ENCODE data around the gene HDAC10.

Gene HDAC10

DNA sequence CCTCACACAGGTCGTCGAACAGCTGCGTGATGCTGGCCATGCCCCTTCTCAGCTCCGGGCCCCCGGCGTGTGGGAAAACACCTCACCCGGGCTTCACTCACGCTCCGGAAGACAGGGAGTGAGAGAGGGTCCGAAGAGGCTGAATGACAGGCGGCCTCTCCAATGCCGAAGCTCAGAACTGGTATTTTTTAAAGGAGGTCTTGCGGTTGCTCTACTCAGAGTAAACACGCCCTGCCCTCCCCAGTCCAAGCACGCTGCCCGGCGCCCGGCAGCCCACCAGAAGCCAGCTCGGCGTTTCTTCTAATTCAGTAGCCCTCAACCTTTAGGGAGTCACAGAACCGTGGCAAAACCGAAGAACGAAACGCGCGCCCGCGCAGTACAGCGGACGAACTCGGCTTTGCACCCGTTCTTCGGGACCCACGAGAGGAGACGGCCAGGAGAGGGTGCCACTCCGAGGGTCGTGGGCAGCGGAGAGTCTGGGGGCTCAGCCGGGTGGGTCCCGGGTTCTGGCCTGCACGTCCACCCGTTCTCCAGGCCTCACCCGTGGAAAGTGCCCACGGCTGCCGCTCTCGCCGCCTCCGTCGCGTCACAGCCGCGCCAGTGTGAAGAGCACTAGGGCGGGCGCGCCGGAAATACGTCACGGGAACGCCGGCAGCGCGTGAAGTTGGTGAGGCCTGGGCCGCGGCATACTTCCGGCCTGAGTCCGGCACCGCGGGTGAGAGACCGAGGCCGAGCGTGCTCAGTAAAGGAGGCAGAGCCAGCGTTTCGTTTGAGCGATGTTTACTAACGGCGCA is 6.4 kb downstream of the HDAC10 start, which contains the start of gene TUBGCP6:
TUBGCP6 (minus strand) TSS at position 604 of the 794 bp plus-strand sequence; CDS start at position 40, 564 bp downstream.
- H3K4me3 ChIP-seq (ENCODE audit: low read length), result peak within 1 kb of the TSS; percentile 94
- TF ChIP-seq, protein P1, sequence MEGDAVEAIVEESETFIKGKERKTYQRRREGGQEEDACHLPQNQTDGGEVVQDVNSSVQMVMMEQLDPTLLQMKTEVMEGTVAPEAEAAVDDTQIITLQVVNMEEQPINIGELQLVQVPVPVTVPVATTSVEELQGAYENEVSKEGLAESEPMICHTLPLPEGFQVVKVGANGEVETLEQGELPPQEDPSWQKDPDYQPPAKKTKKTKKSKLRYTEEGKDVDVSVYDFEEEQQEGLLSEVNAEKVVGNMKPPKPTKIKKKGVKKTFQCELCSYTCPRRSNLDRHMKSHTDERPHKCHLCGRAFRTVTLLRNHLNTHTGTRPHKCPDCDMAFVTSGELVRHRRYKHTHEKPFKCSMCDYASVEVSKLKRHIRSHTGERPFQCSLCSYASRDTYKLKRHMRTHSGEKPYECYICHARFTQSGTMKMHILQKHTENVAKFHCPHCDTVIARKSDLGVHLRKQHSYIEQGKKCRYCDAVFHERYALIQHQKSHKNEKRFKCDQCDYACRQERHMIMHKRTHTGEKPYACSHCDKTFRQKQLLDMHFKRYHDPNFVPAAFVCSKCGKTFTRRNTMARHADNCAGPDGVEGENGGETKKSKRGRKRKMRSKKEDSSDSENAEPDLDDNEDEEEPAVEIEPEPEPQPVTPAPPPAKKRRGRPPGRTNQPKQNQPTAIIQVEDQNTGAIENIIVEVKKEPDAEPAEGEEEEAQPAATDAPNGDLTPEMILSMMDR (IDR thresholded peaks at IDR 0.05; ENCODE audit: insufficient read depth, low read depth, low read length, missing control alignments), result peak; percentile 26
- peak; percentile 96 for DNase-seq (ENCODE audit: low read depth)

DNA sequence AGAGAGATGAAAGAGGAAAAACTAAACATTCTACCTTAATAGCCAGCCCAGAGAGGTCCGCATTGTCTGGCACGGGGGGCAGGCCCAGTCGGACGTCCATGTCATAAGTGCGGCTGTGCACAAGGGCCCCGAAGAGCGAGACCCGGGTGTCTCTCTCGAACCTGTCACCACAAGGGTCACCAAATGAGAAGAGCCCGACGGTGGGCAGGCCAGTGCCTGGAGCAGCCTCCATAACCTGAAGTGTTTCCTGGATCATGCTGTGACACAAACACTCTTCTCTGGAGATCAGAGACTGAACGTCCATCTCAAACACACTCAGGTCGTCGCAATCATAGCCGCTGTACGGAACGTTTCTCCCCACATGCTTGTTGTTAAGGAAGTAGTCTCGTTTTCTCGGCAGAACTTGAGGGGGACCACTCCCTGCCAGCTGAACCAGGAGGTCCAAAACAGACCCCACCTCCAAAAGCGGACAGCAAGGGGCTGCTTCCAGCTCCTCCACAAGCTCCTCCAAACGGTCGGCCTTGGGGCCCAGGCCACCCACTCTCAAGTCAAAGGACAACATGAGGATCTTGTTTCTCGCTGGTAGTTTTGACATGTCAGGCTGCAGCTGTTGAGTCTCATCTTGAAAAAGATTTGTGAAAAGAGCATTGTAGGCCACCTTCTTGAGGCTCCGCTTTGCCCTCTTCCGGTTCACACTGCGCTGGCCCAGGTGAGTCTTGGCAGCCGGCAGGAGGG is 7.2 kb downstream of the HDAC10 start:
- peak; percentile 17 for DNase-seq (ENCODE audit: low read depth)
- TF ChIP-seq, protein P1 (IDR thresholded peaks at IDR 0.05; ENCODE audit: insufficient read depth, low read depth, low read length, missing control alignments), result no peak
- peak overlapping the region; percentile 94 for H3K4me3 ChIP-seq (ENCODE audit: low read length)

DNA sequence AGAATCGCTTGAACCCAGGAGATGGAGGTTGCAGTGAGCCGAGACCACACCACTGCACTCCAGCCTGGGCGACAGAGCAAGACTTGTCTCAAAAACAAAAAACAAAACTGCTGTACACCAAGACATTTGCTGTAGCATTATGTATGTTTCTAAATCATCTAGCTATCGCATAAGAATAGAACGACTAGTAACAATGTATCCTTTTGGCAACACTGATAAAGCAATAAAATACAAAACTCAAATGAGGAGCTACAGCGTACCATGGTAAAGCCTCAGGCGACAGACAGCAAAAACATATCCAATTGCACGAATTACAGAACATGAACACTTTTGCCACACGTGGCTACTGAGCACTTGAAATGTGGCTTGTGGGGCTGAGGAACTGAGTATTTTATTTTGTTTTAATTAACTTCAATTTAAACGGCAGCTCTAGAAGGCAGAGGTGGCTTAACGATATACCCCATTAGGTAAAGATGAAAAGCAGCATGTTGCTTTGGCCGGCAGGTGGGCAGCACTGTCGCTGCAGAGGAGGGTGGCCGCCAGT is 8.6 kb downstream of the HDAC10 start:
- peak overlapping the region; percentile 94 for H3K4me3 ChIP-seq (ENCODE audit: low read length)
- no peak for DNase-seq (ENCODE audit: low read depth)
- TF ChIP-seq, protein P1 (IDR thresholded peaks at IDR 0.05; ENCODE audit: insufficient read depth, low read depth, low read length, missing control alignments), result no peak

DNA sequence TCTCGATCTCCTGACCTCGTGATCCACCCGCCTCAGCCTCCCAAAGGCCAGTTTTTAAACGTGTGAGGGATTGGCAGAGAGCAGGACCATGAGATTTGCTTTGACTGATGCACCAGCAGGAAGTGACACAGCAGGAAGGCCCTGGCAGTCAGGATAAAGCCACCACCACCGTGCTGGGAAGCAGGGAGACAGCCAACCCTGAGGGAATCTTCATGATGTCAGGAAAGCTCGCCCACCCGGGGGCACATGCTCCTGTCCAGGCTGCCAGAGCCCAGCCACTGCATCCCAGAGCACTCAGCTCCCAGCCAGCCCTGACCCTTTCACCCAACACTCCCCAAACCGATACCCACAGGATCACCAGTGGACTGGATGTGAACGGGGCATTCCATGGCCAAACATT is 12.3 kb downstream of the HDAC10 start:
- no peak overlapping the region for H3K4me3 ChIP-seq (ENCODE audit: low read length)
- DNase-seq (ENCODE audit: low read depth), result no peak
- TF ChIP-seq, protein P1 (IDR thresholded peaks at IDR 0.05; ENCODE audit: insufficient read depth, low read depth, low read length, missing control alignments), result no peak

DNA sequence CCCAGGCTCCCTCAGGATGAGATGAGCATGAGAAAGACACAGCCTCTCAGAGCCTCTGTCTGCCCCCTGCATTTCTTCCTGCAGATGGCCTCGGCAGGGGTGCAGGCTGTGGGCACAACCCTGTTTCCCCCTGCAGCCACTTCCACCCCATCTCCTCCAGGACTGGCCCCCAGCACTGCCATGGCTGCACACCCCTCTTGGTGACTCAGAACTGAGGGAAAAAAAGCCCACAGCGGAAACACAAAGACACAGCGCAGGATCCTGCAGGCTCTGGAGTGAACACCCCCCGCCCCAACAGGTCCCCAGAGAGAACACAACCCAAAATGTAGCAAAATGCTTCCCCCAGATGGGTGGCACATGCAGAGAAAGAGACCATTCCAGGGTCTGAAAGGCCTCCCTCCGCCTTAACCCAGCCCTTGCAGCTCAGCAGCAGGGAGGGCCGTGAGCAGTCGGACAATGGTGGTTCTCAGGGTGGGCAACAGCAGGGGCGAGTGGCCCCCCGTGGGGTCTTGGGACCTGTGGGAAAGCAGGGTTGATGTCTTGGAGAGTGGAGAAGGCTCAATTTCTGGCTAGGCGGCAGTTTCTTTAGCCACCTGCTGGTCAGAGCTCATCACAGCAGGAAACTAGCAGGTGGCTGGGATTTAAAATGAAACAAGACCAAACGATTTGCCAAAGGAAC is 14.2 kb downstream of the HDAC10 start:
- no peak overlapping the region for H3K4me3 ChIP-seq (ENCODE audit: low read length)
- TF ChIP-seq, protein P1 (IDR thresholded peaks at IDR 0.05; ENCODE audit: insufficient read depth, low read depth, low read length, missing control alignments), result peak; percentile 55
- DNase-seq (ENCODE audit: low read depth), result peak; percentile 49

DNA sequence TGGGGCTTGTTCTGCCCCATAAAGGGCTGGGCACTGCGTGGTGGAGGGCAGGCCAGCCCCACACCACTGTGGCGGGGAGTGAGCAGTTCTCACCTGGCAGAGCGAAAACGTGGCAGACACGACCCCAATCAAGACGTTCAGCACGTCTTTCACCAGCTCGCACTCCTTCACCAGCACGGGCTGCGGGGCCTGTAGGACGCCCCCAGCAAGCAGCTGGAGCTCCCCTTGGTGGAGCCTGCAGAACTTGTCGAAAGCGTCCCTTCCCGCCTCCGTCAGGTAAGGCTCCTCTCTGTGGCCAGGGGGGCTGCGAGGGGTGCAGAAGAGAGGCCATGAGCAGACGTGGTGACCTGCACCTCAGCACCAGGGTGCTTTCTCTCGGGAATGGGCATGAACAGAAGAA is 17.8 kb downstream of the HDAC10 start:
- DNase-seq (ENCODE audit: low read depth), result no peak
- no peak overlapping the region for H3K4me3 ChIP-seq (ENCODE audit: low read length)
- TF ChIP-seq, protein P1 (IDR thresholded peaks at IDR 0.05; ENCODE audit: insufficient read depth, low read depth, low read length, missing control alignments), result no peak
